ENCODE results near the gene ANKS4B.

GRCh38 chr16:21302454-21302853, 69.0 kb downstream of the ANKS4B start:
- TF ChIP-seq CREB1 (CRISPR knock-in tag; IDR thresholded peaks at IDR 0.05; ENCODE audit: low read depth) (no peak), CTCF (conservative IDR thresholded peaks at IDR 0.05; ENCODE audit: low read depth in 2 of 2) (no peak), EZH2 (IDR thresholded peaks at IDR 0.05; ENCODE audit: low read depth, unreplicated experiment) (no peak), POLR2AphosphoS5 (IDR thresholded peaks at IDR 0.05; ENCODE audit: low read depth) (no peak)

Data from GM23338 (cell line).